ENCODE data around the gene NRG3.
"Not testable (repeated sequence)": the region's sequence is repeated elsewhere in the genome, so short reads cannot be mapped to it uniquely, and the experiment has no call there.

Gene NRG3

DNA sequence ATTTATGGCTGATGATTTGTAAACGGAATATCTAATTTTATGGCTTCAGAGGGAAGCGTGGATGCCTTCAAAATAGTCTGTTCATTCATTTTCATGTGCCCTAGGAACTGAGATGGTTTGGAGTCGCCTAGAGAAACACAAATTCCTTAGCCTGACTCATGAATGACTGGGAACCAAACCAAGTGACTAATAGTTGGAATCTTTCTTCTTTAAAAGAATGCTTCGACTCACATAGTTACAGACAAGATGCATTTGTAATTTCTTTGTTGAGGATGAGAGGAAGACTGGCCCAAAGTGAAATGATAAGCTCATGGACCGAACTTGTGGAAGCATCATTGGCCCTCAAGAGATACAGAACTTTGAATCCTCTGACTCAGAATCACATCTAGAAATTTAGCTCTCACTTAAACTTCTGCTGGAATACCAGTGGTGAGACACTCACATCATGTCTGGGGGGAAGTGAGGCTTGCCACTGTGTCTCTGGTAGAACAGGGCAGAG lies 1107.2 kb downstream of the NRG3 start:
- peak; percentile 96 for DNase-seq (ENCODE audit: low read depth)

DNA sequence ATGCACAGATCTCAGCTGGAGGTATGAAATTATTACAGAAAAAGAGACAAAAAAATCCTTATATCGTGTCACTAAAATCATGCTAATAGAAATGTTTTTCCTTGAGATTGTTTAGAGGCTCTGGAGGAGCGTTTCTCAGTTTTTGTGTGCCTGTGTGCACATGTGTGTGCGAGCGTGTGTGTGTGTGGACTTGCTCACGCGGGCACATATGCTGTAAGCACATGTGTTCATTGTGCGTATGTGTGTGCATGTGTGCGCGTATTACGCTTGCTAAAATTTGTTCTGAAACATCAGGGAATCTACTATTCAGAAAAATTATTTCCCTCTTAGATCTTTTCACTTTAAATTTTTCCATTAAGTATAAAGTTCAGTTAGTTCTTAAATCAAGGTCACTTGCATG lies 1111.2 kb downstream of the NRG3 start:
- DNase-seq (ENCODE audit: low read depth): no peak

DNA sequence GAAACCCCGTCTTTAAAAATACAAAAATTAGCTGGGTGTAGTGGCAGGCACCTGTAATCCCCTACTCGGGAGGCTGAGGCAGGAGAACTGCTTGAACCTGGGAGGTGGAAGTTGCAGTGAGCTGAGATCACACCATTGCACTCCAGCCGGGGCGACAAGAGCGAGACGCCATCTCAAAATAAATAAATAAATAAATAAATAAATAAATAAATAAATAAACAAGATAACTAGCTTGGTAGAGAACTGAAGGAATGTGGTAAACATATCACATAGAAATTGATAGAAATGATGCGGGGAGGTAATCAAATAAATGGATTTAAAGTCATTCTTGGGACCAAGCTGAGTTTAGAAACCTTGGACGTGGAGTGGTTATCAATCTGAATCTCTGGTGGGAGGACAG lies 1131.5 kb downstream of the NRG3 start:
- DNase-seq (ENCODE audit: low read depth): not testable (repeated sequence)

DNA sequence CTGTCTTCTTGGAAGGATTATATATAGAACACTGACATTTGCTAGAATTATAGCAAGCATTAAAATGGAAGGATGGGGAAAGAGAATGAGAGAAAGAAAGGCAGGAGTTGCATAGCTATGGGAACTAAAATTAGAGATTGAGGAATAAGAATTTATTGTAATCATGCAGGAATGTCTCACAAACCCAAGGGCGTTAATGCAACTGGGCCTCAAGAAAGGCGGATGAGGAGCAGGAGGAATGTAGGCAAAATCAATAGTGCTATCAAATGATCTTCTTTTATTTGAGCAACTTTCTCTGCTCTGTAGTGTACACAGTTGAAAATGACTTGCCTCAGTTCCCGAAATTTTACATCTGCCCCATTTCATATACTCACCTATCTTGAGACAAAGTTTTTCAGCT lies 1132.5 kb downstream of the NRG3 start:
- DNase-seq (ENCODE audit: low read depth): no peak

DNA sequence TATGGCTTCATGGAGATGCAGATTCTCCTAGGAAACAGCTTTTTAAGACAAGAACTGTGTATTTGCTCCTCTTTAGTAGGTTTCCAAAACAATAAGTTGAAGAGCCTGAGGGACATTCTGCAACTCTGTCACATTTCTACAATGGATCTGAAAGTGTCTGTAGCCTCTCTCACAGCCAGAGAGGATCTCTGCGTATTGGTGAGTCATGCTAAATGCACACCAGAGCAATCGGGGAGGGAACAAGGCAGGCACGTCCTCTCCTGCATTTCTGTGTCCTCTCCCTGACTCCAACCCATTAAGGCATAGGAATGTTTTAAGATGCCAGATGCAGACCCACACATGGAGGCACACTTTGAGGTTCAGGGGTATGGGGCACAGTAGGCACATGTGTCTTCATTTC lies 1137.9 kb downstream of the NRG3 start:
- DNase-seq (ENCODE audit: low read depth): peak; percentile 56

DNA sequence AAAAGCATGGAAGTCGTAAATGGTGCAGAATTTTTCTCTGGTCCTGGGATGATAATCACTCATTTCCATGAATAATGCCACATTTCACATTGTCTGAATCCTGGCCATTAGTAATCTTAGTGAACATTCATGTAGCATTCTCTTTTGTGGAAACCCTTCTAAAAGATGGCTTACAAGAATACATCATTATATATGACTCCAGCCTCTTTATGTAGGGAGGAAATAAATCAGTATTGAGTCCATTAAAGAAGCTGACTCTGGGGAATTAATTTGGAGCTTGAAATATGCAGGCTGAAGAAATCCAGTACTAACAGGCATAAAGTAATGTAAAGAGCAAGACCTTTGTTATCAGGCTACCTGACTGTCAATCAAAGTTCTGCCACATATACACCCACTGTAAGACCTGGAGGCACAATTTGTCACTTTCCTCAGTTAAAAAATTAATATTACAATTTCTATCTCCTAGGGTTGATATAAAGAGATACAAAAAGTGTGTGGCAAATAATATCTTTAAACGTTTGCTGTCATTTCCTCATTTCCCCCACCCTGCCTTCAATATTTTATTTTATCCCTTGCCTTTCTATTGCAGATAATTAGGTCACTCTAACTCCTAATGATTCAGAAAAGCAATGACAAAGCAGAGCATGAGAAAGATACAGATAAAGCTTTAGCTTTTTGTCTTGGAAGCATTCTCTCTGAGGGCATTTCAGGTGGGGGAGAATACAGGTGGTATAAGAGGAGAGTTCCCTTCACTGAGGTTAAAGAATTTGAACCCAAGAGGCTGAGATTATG lies 1142.3 kb downstream of the NRG3 start:
- DNase-seq (ENCODE audit: low read depth): no peak

DNA sequence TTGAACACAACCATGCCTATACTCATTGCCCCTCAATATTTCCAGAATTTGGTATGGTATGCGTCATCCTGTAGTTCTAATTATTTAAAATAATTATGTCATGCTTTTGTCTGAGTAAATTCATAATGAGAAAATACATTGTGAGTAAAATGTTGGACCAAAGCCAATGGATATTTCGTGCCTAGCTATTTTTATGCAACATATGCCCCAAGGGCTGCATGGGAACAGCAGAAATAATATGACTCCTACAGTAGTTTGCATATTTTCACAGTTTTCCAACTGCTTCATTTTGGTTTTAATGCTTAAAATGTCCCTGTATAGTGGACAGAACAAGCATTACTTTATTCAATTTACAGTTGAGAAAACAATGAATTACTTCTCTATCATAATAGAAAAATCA lies 1148.7 kb downstream of the NRG3 start:
- DNase-seq (ENCODE audit: low read depth): peak; percentile 3
